GM18526 (cell line): Measurements from ENCODE around the gene ZMIZ1.

Experiments
- POLR2A ChIP-seq: IDR thresholded peaks from 3 replicates; pipeline ENCODE4 v1.6.1; 2011; ENCODE audit not compliant: insufficient read length; ENCODE audit errors: extremely low read depth

ZMIZ1 gene

DNA sequence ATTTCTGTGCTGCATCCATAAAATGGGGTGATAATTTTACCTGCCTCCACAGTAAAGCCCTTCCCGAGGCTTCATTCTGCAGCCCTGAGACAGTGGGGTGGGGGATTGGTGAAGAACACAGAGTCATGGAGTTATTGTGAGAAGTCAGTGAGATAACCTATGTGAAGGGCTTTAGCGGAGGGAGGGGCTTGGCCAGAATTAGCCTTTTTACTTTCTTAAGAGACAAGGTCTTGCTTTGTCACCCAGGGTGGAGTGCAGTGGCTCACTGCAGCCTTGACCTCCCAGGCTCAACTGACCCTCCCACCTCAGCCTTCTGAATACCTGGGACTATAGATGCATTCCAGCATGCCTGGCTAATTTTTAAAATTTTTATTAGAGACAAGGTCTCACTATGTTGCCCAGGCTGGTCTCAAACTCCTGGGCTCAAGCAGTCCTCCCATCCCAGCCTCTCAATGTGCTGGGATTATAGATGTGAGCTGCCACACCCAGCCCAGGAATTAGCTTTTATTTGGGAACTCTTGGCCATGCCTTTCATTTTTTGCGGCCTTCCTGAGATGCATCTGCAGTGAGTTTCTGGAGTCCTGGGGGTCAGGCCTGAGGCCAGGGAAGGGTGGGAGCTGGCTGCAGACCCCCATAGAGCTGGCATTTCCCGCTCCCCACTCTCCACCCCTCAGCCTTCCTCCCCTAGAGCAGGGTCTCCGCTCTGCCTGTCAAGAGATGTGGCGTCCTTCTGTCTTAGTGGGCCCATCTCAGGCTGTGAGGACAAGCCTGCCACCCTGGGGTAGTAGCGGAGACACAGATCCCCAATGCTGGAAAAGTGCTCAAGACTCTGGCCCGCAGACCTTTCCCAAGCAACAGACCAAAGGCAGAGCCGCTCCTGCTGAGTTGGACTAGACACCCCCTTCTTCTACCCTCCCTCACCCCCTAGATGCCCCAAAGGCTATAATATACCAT, 77.0 kb downstream of the ZMIZ1 start:
- no peak for TF ChIP-seq POLR2A

DNA sequence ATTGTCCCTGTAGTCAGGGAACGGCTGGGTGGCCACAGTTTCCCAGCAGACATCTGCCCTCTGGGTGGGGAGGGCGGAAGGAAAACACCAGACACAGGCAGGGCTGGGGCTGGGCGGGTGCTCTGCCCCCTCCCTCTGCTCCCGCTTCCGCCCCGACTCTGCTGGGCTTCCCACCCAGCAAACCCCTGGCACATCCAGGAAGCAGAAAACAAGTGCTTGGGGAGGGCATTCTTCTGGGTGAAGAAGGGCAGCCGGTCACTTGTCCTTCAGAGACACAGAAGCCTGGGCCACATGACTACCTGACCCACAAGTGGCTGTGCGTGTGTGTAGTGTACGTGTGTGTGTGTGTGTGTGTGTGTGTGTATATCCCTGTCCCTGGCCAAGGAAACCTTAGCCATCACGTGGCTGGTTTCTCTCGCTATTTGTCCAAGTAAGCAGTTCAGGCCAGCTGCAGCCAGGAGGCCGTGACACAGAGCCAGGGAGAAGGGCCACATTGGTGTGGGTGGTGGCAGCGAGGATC, 77.9 kb downstream of the ZMIZ1 start:
- TF ChIP-seq POLR2A = no peak

DNA sequence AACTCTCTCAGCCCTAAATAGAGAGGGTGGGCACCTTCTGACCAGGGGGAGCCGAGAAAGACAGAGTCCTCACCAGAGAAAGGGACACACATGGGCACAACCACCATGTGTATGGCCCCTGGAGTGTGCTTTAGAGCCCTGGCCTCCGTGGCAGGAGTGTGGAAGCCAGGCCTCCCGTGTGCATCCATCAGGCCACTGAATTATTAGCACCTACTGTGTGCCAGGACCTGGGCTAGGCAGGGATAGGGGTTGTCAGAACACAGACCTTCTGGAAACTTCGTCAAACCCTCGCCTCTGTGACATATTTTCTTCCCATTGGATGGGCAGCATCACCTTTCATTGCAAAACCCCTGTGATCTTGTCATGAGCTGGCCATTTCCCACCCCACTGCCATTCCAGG, 78.5 kb downstream of the ZMIZ1 start:
- no peak for TF ChIP-seq POLR2A

DNA sequence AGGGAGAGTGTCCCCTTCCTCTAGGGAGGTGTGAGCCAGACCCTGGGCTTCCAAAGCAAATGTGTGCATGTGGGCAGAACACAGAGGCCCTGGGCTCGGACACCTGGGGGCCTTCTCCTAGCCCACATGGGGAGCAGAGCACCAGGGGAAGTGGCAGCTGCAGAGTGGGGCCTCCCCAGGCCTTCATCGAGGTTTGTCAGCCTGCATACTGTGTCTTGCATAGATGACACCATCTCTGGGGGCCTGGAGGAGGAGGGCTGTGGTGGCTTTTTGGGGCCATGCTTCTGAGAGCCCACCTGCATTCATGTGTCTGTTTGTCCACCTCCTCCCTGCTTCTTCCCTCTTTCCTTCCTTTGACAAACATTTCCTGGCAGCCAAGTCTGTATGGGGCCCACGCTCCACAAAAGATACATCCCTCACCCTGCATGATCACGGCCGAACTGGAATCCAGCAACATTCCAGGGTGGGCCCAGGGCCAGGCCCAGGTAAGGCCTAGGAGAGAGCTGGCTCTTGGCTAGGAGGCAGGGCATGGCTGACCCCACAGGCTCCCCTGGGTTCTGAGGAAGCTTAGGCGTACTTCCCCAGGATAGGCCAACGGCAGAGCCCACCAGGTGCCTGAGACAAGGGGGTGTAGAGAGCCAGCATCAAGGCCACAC, 79.2 kb downstream of the ZMIZ1 start:
- TF ChIP-seq POLR2A = no peak

DNA sequence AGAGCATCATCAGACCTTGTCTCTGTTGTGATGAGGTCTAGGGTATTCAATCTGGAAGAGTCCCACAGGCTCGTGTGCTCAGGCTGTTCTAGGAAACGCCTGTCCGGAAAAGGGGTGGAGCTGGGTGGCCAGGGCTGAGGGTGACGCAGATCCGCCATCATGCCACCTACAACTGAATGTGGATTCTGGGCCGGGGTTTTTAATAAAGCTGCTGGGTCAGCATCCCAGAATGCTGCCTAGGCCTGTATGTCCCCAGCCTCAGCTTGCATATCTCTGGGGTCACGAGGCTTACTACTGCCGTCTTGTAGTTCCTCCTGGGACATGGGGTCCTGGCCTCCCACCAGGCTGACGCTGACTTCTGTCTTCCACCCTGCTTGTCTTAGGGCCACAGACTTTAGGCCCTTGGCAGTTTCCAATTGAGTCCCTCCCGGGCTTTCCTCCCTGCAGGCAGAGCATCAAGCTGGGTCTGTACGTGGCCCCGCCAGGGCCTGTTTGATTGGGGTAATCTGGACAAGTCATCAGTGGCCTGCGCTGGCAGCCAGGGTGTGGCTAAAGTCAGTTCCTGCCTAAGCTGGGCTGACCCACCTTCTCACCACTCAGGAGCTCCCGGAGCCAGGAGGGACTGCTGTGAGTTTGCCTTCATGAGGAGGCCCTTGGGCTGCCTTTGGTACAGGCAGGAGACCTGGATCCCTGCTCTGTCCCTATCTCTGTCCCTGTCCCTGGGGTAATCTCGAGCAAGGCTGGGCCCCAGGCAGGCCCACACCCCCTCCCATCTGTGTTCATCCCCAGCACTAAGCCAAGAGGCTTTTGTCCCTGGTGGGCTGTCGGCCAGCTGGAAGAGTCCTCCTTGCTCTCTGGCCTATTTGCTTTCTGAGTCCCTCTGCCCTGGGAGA, 79.9 kb downstream of the ZMIZ1 start:
- TF ChIP-seq POLR2A = no peak

DNA sequence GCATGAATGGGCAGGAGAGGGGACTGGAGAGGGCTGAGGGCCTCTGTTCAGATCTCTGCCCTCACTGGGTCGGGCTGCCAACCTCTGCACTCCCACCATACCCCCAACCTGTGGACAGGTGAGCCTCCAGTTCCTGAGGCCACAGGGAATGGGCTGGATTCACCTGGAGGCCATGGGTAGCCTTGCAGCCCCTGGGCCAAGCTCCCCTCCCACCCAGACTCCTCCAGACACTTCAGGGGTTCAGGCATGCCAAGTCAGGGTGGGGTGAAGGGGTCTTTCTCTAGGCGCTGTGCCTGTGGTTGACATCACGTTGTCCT, 80.5 kb downstream of the ZMIZ1 start:
- TF ChIP-seq POLR2A = no peak

DNA sequence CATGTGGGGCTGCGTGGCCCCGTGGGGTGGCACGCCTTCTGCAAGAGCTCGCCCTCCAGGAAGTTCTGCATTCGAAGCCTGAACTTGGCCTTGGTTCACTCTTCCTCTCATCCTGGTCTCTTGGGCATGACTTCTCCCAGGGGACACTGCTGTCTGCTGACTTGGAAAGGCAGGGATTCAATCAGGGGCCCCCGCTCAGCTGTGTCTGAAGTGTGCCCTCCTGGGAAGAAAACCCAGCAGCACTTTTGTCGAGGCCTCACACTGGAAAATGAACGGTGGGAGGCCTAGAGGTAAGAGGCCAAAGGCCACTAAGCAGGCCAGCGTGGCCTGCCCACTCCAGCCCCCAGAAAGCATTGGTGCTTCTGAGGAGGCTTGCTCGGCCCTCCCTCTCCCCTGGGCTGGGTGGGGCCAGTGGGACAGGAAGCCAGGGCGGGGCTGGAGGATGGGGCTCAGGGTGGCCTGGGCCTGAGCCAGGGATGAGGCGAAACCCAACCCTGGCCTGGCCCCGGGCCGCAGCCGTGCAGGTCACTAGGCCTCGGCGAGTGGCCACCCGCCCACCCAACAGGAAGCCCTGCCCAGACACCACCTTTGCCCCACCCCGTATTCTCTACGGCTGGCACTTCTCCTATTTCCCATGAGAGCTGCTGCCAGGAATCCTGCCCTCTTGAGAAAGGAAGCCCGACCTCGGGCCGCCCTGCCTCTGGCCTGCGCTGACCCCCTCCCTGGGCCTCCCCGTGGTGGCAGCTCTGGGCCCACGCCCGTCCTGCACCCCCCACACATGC, 81.1 kb downstream of the ZMIZ1 start:
- TF ChIP-seq POLR2A = no peak

DNA sequence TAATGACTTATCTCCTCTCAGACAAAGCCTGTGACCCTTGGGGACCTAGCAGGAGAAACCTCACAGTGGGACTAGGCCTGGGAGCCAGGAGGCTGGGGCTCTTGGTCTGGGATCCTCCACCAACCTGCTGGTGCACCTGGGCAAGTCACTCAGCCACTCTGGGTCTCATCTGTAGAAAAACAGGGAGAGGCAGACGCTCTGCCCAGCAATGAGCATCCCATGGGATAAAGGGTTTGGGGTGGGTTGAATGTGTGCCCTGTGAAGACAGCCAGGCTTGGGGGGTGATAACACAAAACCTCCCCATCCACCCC, 81.6 kb downstream of the ZMIZ1 start:
- no peak for TF ChIP-seq POLR2A

DNA sequence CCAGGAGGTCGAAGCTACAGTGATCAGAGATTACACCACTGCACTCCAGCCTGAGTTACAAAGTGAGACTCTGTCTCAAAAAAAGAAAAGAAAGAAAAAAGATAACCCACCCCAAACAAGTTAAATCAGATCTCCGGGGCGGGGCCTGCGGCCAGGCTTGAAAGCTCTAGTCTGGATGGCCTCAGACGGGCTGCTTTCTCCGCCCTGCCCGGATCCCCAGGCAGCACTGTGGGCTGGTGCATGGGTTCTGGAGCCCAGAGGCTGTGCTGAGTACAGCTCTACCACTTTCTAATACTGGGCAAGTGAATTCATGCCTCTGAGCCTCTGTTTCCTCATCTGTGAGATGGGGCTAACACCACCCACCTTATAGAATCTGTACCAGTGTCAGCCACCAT, 83.7 kb downstream of the ZMIZ1 start:
- no peak for TF ChIP-seq POLR2A

DNA sequence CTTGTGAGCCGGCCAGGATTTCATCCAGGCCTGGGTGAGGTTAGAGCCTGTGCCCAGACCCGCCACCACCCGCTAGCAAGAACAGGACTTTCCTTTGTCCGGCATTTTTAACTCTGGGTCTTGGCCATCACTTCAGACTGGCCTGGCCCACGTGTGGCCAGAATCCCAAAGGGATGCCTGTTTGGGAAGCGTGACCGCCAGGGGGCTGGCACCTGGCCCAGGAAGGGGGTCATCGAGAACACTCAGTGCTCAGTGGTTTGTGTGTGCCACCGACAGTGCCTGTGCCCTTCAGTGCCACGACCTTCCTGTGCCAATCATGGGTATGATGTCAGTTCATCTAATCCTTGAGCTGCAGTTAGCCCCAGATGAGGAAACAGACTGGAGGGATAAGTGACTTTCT, 85.0 kb downstream of the ZMIZ1 start:
- TF ChIP-seq POLR2A = no peak

DNA sequence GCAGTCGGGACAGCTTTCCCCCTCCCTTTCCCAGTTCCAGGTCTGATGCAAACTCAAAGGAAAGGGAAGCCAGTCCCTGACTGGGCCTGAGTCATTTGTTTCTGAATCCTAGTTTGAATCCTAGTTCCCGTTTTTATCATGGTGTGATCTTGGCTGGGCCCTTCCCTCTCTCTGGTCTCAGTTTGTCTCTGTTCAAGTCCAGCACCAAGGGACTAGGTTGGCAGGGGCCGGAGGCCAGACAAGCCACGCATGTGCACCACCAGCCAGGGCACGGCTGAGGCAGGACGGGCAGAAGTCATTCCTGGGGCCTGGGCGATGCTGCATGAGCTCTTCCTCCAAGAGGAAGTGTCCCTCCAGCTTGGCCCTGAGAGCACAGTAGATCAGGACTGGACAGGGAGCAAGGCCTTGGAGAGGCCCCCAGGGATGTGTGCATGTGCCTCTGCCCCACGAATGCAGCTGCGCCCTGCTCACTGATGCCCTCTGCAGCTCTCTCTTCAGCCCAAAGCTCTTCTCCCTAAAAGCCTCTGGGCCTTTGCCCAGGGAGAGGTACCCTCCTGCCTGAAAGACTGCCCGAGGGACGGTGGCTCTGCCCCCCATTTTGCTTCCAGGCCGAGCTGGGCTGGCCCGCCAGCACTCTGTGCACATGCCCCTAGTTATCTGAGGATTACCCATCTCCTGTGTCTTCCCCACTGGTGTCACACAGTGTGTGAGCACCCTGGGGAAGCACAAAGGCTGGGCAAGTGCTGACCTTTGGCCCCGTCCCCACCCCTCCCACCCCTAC, 86.7 kb downstream of the ZMIZ1 start:
- TF ChIP-seq POLR2A = no peak

DNA sequence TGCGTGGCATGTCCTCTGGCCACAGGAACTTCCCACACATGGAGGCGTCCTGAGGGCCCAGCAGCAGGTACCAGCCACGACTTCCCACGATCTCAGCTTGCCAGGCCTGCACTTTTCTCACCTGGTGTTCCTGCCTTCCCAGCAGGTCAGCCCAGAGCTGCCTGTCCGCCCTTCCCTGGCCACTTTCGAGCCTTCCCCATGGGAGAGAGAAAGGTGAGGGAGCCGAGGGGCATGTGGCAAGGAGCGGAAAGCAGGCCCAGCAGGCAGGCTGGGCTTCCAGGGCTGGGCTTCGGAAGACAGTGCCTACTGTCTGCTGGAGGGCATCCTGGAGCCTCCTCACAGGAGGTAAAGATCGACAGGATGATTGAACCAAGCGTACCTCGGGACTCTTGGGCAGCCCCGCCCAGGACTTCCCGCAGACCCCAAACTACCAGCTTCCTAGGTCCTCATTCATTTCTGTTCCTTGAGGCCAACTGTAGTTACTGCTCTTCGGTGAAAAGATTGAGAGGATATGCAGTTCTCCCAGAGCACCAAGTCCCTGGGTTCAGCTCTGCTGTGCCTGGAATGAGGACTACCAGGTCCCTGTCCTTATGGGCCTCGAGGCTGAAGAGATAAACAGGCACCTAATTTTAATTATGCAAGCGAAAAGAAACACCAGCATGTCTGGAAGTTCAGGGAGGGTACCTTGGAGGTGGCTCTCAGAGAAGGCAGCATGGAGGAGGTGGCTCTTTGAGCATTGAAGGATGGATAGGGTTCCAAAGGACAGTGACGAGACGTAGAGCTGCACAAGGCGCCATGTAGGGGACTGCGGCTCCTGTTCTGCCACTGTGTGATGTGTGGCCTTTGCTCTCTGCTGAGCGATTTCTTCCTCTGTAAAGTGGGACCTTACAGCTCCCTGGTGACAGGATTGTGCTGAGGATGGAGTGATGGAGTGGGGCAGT, 87.8 kb downstream of the ZMIZ1 start:
- no peak for TF ChIP-seq POLR2A

DNA sequence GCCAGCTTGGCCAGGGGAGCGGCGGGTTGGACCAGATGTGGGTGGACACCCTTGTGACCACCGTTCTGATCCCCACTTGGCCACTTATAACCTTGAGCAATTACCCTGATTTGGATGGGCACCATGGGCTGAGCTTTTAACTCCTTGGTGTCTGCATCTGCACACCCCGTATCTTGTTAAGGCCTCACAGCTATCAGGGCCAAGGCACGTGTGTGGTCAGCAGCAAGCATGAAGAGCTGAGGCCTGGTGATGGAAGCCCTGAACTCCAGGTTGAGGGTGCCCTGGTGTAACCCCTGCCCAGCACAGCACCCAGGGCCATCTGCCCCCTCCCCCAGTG, 89.2 kb downstream of the ZMIZ1 start:
- no peak for TF ChIP-seq POLR2A

DNA sequence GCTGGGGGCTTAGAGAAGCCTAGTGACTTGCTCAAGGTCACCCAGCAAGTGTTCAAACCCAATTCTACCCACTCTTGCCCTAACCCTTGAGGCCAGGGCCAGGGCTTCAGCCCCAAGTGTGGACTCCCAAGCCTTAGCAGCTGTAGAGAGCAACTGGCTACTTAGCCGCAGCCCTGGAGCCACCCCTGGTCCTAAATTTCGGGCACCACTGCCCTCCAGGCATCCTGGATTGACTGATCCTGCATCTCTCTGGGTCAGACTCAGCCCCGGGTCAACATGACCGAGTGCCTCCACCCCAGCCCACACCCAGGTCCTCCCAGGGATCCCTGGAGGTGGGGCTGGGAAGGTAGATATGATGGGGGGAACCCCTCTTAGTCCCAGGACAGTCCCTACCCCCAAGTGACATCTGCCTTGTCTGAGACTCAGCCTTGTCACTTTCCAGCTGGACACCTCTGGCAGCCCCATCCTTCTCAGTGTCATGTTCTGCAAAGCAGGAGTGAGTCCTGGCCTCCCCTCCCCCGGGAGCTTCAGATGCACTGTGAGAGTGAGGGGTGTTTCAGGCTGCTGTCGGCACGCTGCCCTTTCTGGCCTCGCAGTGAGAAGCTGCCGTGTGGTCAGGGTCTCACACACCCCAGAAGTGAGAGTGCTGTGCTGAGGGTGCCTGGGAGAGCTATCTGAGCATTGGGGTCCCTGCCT, 89.8 kb downstream of the ZMIZ1 start:
- no peak for TF ChIP-seq POLR2A
